ENCODE measurements around the gene PAX8. TPM values are rescaled to one million over a fixed set of nuclear protein-coding genes. Genes with fewer than 3 reads are reported as not detected.
"Not testable (repeated sequence)": the region's sequence is repeated elsewhere in the genome, so short reads cannot be mapped to it uniquely, and the experiment has no call there.

PAX8 gene
- total RNA-seq, 1 experiment from 2014 or later: 0.08 TPM

- not testable (repeated sequence) for DNase-seq (ENCODE audit: low spot score)
These were observed 10.0 kb upstream of the PAX8 start for GRCh38 chr2:113288674-113289149.

GRCh38 chr2:113288117-113288673, 9.5 kb upstream of the PAX8 start:
- not testable (repeated sequence) for DNase-seq (ENCODE audit: low spot score)

DNA sequence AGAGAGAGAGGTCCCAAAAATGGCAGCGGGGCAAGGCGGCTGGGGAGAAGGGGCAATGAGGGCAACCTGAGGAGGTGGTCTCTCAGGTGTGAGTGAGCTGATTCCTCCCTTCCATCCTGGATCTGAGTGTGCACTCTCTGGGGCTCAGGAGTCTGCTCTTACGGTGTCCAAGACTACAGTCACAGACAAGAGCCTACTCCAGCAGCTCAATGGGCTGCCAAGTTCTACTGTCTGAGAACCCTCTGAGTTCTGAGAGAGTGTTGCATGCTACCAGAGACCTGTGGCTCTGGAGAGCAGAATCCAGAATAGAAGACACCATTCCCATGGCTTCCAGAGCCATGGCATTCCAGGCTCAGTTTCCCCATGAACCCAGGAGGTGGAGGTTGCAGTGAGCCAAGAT, 7.1 kb upstream of the PAX8 start:
- DNase-seq (ENCODE audit: low spot score): no peak

- DNase-seq (ENCODE audit: low spot score): peak; percentile 13
These were observed 6.3 kb upstream of the PAX8 start for GRCh38 chr2:113284999-113285398.

- no peak for DNase-seq (ENCODE audit: low spot score)
These were observed 5.8 kb upstream of the PAX8 start for GRCh38 chr2:113284476-113284875.

DNA sequence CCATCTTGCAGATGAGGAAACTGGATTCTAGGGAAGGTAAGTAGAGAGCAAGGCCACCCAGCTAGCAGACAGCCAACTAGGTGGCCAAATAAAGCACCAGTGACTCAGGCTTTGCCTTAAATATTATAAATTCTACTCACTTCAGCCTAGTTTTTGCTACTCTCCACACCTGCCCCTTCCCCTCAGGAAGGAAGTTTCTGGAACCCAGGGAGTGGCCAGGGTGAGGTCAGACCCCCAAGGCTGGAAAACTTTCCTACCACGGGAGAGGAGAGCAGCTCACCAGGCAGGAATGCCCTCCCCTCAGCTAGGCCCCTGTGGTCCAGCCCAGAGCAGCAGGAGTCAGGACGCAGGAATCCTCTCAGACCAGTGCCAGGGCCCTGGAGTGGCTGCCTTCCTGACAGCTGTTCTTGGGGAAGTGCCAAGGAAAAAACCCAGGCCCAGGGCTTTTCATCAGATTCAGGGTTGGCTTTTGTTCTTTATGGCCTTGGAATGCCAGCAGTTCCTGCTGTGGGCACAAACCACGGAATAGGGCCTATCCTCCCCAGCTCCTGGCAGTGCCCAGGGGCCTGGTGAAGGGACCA, 5.1 kb upstream of the PAX8 start:
- peak; percentile 93 for DNase-seq (ENCODE audit: low spot score)

DNA sequence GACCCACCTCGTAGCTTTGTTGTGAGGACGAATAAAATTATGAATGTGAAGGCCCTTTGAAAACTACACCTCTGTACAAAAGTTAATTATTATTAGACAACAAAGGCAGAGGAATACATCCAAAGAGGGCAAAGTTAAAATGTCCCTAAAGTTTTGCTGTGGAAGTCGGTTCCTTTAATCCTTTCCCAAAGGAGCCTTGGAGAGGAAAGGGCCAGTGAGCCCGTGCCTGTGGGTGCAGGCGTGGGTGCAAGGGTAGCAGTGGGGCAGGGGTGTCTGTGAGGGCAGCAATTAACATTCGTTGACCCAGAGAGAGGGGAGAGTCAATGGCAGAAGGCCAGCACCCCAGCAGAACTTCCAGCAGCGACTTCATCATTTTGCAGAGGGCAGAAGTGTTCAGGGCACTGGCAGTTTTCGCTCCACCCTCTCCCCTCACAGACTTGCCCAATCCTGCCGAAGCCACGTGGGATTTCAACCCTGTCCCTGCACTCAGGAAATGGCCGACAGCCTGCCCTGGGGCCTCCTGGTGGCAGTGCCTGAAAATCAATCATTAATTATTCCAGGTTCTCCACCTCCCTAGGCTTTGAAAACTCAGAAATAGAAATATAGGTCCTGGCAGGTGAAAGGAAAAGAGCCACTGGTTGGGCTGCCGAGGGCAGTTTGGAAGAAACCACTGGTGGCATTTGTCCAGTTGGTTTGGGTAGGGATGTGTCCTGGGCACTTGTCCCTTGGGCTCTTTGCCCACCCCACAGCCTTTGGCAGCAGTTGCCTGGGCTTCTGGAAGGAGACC, 4.2 kb upstream of the PAX8 start:
- DNase-seq (ENCODE audit: low spot score): peak; percentile 90

DNA sequence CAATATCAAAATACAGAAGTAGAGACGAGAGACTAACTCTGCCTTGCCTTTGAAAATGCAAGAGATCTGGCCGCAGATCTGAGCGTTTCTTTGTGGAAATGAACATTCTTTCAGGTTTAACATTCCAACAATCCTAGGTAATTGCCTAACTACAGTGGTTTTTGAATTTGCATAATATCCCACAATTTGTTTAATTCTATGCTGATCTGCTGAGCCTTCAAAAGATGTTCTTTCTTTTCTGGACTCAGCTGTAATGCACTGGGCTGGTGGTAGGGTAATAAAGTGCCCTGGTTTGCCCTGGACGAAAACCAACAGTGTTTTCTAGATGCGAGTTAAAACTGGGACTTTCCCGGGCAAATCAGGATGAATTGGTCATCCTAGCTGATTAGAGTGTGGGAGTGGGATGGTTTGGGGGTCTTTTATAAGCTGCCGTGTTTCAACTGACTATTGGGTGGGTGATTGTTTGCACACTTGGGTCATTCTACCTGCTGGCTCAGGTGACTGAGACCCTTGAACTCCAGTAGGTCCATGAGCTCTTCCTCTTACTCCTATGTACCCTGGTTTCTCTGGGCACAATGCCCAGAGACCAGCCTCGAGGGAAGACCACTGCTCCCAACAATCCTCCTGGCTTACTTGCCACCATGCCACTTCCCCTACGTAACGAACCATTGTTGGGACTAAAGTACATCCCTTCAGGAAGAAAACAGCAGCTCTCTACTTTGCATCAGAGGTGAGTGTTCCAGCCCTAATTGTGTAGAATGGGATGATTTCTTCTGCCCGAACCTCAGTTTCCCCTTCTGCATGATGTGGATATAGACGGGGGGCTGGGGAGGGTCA, 3.4 kb upstream of the PAX8 start:
- DNase-seq (ENCODE audit: low spot score): peak; percentile 73

DNA sequence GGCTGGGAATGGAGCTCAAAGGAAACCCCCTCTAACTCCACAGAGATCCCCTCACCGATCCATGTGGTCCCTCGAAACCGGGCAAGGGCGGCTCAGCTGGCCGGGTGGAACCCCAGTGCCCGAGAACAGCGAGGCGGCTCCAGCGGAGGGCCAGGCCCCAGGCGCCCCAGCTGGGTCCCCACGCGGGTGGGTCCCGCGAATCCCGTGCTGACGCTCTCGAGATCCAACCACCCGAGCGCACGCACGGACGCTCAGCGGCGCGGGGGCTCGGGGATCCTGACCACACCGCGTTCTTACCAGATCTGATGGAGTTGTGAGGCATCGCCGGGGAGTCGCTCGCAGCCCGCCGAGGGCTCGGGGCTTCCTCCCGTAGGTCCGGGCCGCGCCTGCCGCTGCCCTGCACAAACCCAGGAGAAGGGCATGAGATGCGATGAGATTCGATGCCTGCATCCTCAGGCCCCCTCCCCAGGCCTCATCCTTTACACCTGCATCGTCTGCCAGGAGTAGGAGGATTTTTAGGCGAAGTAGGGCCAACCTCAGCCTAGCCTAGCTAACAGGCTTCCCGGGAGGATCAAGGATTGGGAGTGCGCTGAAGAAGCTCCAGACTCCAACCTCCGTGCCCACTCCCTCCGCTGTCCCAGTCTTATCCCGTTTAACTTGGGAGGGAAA, 514 bp downstream of the PAX8 start:
- no peak for DNase-seq (ENCODE audit: low spot score)

GRCh38 chr2:113277474-113278072, 1.1 kb downstream of the PAX8 start:
- no peak for DNase-seq (ENCODE audit: low spot score)

GRCh38 chr2:113276761-113277425, 1.8 kb downstream of the PAX8 start:
- DNase-seq (ENCODE audit: low spot score): no peak

GRCh38 chr2:113276216-113276760, 2.4 kb downstream of the PAX8 start:
- no peak for DNase-seq (ENCODE audit: low spot score)

DNA sequence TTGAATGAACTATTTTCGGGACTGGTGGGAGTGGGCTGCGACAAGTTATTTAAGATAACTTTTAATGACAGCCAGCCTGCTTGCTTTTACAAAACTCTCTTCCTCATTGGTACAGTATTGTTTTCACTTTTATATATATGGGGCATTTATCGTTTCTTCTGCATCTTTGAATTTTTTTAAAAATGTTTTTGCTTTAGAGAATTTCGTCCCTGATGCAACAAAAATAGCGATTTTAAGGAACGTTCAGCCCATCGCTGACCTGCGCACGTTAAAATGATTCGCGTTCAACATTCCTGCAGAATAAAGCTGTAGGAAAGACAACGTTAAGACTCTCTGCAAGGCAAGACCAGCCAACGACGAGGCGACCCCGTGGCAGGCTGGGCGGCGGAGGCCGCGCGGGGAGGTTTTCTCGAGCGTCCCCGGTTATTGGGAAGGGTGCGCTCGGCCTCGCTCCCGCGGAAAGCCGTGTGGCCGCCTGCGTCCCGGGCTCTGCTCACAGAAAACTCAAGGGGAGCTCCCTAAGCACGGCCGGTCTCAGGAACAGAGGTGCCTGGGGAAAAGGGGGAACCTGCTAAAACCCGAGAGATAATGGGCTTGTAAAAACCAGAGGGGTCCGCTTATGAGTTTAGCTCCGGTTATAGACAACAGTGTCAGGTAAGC, 3.0 kb downstream of the PAX8 start:
- DNase-seq (ENCODE audit: low spot score): no peak

DNA sequence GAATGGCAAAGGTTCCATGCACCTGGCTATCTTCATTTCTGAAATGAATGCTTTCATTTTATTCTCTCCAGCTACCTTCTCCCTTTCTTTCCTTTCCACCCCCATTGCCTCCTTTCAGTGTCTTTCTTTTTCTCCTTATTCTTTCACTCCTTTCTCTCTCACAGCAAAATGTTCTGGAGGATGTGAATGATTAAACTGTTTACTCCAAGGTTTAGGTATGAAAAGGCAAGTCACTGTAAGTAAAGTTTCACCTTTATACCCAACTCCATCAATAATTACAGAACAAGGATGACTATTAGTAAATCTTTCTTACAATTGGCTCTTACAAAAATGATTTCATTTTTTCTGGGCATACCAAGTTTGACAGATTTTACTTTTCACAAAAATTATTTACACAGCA, 4.3 kb downstream of the PAX8 start:
- DNase-seq (ENCODE audit: low spot score): no peak

GRCh38 chr2:113273981-113274380, 4.7 kb downstream of the PAX8 start:
- DNase-seq (ENCODE audit: low spot score): no peak

DNA sequence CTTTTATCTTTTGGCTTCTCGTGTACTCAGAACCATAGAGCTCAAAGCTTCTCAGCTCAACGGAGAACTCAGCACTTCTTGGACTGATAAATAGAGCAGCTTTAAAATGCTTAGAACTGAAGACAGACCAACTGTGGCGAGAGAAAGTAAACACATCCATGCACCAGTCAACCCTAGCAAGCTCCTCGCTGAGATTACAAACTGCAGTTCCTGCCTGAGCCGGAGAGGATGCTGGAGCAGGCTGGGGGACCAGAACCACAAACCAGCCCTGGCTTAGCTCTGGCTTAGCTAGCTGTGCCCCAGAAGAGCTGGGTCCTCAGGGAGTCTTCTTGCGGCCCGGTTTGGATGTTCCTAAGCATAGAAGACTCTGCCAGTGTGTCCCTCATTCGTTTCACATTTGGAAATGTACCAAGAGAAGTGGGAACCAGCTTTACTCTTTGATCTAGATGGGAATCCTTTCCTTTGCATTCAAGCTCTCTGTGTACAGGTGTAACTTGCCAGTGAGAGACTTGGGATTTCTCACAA, 5.6 kb downstream of the PAX8 start:
- DNase-seq (ENCODE audit: low spot score): peak; percentile 51

GRCh38 chr2:113272477-113272876, 6.2 kb downstream of the PAX8 start:
- no peak for DNase-seq (ENCODE audit: low spot score)

DNA sequence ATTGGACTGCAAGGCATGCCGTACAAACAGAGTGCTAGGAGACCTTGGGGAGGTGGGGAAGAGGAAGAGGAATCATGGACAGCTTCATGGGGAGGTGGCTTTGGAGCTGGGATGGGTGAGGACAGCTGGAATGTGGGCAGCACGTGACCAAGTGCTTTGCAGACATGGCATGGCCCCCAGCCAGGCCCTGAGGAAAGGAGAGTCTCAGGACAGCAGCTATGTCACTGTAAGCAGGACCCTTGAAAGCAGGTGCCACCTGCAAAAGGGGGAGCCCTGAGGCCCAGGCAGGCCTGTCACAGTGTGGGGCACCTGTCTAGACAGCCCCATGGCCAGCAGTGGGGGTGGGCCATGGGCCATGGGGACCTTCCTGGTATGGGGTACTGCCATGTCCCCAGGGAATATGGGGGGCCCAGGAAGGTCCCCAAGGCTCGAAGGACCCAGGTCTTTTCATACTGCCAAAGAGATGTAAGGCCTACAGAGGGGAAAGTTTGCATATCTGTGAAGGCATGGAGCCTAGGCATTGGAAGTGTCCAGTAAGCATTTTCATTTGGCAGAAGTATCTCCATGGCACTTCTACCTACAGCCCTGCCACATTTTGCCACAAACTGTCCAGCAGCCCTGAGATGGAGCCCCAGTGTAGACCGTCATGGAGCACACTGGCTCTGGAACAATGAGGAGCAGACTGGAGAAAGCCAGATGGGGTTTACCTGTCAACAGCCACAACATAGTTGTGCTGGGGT, 9.9 kb downstream of the PAX8 start:
- no peak for DNase-seq (ENCODE audit: low spot score)

DNA sequence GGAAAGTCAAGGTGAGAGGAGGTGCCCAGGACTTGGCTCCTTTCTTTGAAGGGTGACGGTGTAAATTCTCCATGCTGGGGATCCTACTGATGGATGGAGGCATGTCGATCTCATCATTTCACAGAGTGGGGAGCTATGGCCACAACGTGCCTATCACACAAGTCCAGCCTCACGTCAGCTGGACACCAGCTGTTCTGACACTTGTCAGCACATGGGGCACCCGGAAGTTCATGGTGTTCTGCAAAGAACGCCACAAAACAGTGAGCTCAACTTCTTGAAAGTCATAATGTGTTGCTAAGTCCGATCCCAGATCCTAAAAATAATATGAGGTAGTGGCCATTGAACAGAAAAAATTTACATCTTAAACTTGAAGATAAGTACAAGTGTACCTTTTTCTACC, 12.3 kb downstream of the PAX8 start:
- no peak for DNase-seq (ENCODE audit: low spot score)

Data from H4 (cell line).